CD4-positive, alpha-beta T cell (primary cell): Measurements from ENCODE around the gene CNTF. TPM values are rescaled to one million over a fixed set of nuclear protein-coding genes. Genes with fewer than 3 reads are reported as not detected.
A peak's percentile ranks its signal among the peaks of the same experiment; 100 is the strongest.

Experiments
- ATAC-seq: fragments of 200-7000 bp; cut with Tn5 transposase; one replicate; pipeline ENCODE4 v1.10.0; 2022; ENCODE audit warnings: mild to moderate bottlenecking; ENCODE audit not compliant: poor library complexity
- CTCF ChIA-PET: fragments of 350-600 bp; sonication (Branson Sonifier 250); formaldehyde crosslinking; loops from one replicate; lab custom pipeline; 2021; ENCODE audit warnings: antibody characterized with exemption, inconsistent platforms; lab: Charles Lee
- POLR2A ChIA-PET: fragments of 350-600 bp; sonication (Branson Sonifier 250); formaldehyde crosslinking; loops from one replicate; lab custom pipeline; 2021; ENCODE audit warnings: antibody characterized with exemption, inconsistent platforms; lab: Charles Lee
- DNase-seq, 14 experiments: peaks; one replicate each; pipeline ENCODE4 v3.0.0-alpha.2; 2013 to 2020; ENCODE audit warnings: mixed read lengths in 2 of 14
- H3K27ac ChIP-seq, 2 donors: one replicate each; pipeline versions ENCODE4 v1.5.1 to v1.7.0; 2013; ENCODE audit warnings: low read length in 2 of 2, low read depth in 1 of 2, mild to moderate bottlenecking in 1 of 2
- H3K27me3 ChIP-seq, 2 experiments: 1 replicate in 1 of 2; 2 replicates in 1 of 2; pipeline versions ENCODE4 v1.6.1 to v1.7.0; 2013; ENCODE audit warnings: low read length in 2 of 2, control low read depth in 1 of 2, mild to moderate bottlenecking in 1 of 2, moderate library complexity in 1 of 2; ENCODE audit not compliant: insufficient read depth in 2 of 2, control insufficient read depth in 1 of 2
- H3K36me3 ChIP-seq: one replicate; pipeline ENCODE4 v1.6.1; 2013; ENCODE audit warnings: low read length, control low read depth; ENCODE audit not compliant: insufficient read depth
- H3K4me1 ChIP-seq: one replicate; pipeline ENCODE4 v1.6.1; 2013; ENCODE audit warnings: low read length, control low read depth; ENCODE audit not compliant: insufficient read depth
- H3K4me3 ChIP-seq: one replicate; pipeline ENCODE4 v1.5.1; 2013; ENCODE audit warnings: mild to moderate bottlenecking, low read length, moderate library complexity
- H3K9me3 ChIP-seq, 2 experiments: 1 replicate in 1 of 2; 2 replicates in 1 of 2; pipeline versions ENCODE4 v1.6.1 to v1.7.0; 2013; ENCODE audit warnings: low read length in 2 of 2, mild to moderate bottlenecking in 2 of 2, control low read depth in 1 of 2, moderate library complexity in 1 of 2; ENCODE audit not compliant: control insufficient read depth in 1 of 2, insufficient read depth in 1 of 2
- H3K27ac Mint-ChIP-seq: one replicate; pipeline ENCODE4 v1.8.0; 2020; ENCODE audit warnings: mixed read lengths
- H3K27me3 Mint-ChIP-seq: one replicate; pipeline ENCODE4 v1.8.0; 2021; ENCODE audit warnings: mixed read lengths
- H3K36me3 Mint-ChIP-seq: one replicate; pipeline ENCODE4 v1.8.0; 2021; ENCODE audit warnings: low read depth, mixed read lengths
- H3K4me1 Mint-ChIP-seq: one replicate; pipeline ENCODE4 v1.8.0; 2021; ENCODE audit warnings: low read depth, mixed read lengths
- H3K4me3 Mint-ChIP-seq: one replicate; pipeline ENCODE4 v1.8.0; 2020; ENCODE audit warnings: mild to moderate bottlenecking, mixed read lengths
- H3K9me3 Mint-ChIP-seq: one replicate; pipeline ENCODE4 v1.8.0; 2020; ENCODE audit warnings: mixed read lengths
- intact Hi-C, 2 experiments: fragments of 100-400 bp; cut with DNase I in 1 of 2; cut with micrococcal nuclease in 1 of 2; formaldehyde crosslinking; loops; one replicate each; pipeline versions ENCODE4 v1.15.1 to v1.9.0; 2023 to 2025; cut with DNase I, micrococcal nuclease
- total RNA-seq, 174 experiments: library from RNA in 2 of 174; stranded (reverse) in 2 of 174; gene quantifications; one replicate each; pipeline ENCODE4 v1.2.3 and lab custom pipeline; 2021 to 2026
- TF ChIP-seq, protein P1 (sequence below): fragments of 200-600 bp; IDR thresholded peaks from one replicate; pipeline ENCODE4 v1.8.0; 2022; ENCODE audit warnings: antibody characterized with exemption, mild to moderate bottlenecking

Gene CNTF
- total RNA-seq, 2 experiments from 2014 or later = 3.1 to 3.9 TPM

DNA sequence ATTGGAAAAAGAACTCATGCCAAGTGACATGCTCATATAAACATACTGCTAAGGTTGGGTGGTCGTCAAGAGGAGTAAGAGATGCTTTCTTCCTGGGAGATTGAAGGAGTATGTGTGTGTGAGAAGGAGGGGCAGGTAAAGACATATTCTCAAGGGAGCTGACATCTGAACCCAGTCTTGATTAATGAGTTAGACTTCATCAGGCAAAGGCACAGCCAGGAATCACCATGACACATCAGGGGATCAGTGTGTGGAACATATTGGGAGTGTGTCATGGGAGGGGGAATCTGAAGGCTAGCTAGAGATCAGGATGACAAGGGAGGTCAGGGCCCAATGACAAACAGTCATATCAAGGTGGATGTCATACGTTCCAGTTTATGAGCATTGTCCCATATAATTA, 14.9 kb downstream of the CNTF start:
- intact Hi-C loops = no loop called here
- no peaks in the 10 kb centered on the region for H3K9me3 ChIP-seq
- Mint-ChIP-seq H3K9me3 (no peaks in the 10 kb centered on the region), H3K27ac (no peak overlapping the region), H3K36me3 (no peaks in the 10 kb centered on the region), H3K27me3 (no peaks in the 10 kb centered on the region), H3K4me3 (no peak overlapping the region), H3K4me1 (peaks cover 29% of the 10 kb centered on the region)
- POLR2A ChIA-PET = interaction anchor here (0.6 kb wide), 1 partner anchor 16 kb away, joined by 3 read pairs; no protein-coding TSS in a partner anchor
- no peaks in the 10 kb centered on the region for H3K27me3 ChIP-seq
- CTCF ChIA-PET = no interaction called here
- H3K27ac ChIP-seq = no peak overlapping the region
- TF ChIP-seq, protein P1, sequence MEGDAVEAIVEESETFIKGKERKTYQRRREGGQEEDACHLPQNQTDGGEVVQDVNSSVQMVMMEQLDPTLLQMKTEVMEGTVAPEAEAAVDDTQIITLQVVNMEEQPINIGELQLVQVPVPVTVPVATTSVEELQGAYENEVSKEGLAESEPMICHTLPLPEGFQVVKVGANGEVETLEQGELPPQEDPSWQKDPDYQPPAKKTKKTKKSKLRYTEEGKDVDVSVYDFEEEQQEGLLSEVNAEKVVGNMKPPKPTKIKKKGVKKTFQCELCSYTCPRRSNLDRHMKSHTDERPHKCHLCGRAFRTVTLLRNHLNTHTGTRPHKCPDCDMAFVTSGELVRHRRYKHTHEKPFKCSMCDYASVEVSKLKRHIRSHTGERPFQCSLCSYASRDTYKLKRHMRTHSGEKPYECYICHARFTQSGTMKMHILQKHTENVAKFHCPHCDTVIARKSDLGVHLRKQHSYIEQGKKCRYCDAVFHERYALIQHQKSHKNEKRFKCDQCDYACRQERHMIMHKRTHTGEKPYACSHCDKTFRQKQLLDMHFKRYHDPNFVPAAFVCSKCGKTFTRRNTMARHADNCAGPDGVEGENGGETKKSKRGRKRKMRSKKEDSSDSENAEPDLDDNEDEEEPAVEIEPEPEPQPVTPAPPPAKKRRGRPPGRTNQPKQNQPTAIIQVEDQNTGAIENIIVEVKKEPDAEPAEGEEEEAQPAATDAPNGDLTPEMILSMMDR = no peak
- H3K36me3 ChIP-seq = no peaks in the 10 kb centered on the region
- H3K4me1 ChIP-seq = peaks cover 15% of the 10 kb centered on the region
- no peak overlapping the region for H3K4me3 ChIP-seq
- DNase-seq (no peak), ATAC-seq (no peak)

DNA sequence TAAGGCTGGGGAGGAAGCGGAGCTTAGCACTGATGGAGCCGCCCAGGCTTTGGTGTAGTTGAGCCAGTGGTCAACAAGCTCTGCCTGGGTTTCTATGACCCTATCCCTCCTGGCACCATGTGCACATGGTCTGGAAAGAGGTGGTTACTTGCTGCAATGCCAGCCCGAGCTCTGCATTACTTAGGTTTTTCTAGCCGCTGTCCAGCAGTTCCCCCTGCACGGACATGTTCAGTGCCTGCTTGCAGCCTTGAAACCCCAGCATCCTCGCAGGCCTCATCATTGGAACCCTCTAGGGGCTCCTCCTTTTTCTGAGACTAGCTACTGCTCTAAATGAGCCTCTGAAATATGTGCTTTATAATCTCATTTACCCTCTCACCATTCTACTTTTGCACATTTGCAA, 16.6 kb downstream of the CNTF start:
- Histone ChIP-seq H3K27me3 (no peaks in the 10 kb centered on the region), H3K36me3 (no peaks in the 10 kb centered on the region), H3K4me1 (peaks cover 15% of the 10 kb centered on the region), H3K27ac (no peak overlapping the region), H3K4me3 (no peak overlapping the region), H3K9me3 (no peaks in the 10 kb centered on the region)
- Mint-ChIP-seq H3K36me3 (no peaks in the 10 kb centered on the region), H3K27ac (no peak overlapping the region), H3K27me3 (no peaks in the 10 kb centered on the region), H3K9me3 (no peaks in the 10 kb centered on the region), H3K4me1 (peaks cover 32% of the 10 kb centered on the region), H3K4me3 (no peak overlapping the region)
- intact Hi-C loops = no loop called here
- CTCF ChIA-PET = no interaction called here
- no peak for DNase-seq
- ATAC-seq = no peak
- POLR2A ChIA-PET = interaction anchor here (1.0 to 1.8 kb wide), 4 partner anchors 9 to 65 kb away, joined by 4 to 15 read pairs (median 6); no protein-coding TSS in a partner anchor
- TF ChIP-seq, protein P1 = no peak

DNA sequence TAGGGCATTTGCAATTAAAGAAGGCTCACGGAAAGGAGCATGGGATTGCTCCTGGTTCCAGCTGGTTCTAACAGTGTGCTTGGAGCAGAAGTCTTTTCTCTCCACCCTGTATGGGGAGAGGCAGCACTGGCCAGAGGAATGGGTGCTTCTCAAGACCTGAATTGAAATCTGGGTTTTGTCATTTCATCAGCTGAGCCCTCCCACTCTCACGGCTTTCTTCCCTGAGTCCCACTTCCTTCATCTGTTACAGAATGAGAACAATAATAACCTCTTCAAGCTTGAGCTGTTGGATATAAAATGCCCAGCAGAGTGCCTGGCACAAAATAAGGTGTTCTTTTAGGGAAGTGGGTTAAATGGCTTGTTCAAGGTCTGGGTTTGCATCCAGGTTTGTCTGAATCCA, 17.2 kb downstream of the CNTF start:
- intact Hi-C loops = no loop called here
- Mint-ChIP-seq H3K9me3 (no peaks in the 10 kb centered on the region), H3K27me3 (no peaks in the 10 kb centered on the region), H3K36me3 (no peaks in the 10 kb centered on the region), H3K27ac (peak overlapping the region; percentile 74), H3K4me1 (peaks cover 32% of the 10 kb centered on the region), H3K4me3 (no peak overlapping the region)
- CTCF ChIA-PET = no interaction called here
- POLR2A ChIA-PET = interaction anchor here (1.0 to 1.8 kb wide), 7 partner anchors 10 to 109 kb away, joined by 3 to 15 read pairs (median 6); no protein-coding TSS in a partner anchor
- Histone ChIP-seq H3K9me3 (no peaks in the 10 kb centered on the region), H3K36me3 (no peaks in the 10 kb centered on the region), H3K4me3 (no peak overlapping the region), H3K27ac (no peak overlapping the region), H3K4me1 (peaks cover 15% of the 10 kb centered on the region), H3K27me3 (no peaks in the 10 kb centered on the region)
- TF ChIP-seq, protein P1 = no peak
- DNase-seq = no peak
- ATAC-seq = no peak
